A549 (cell line): ENCODE data around the gene BMP10. TPM values are rescaled to one million over a fixed set of nuclear protein-coding genes. Genes with fewer than 3 reads are reported as not detected.

Experiments used
- ATAC-seq, 2 experiments: fragments of 200-7000 bp in 1 of 2; fragments of >200 bp in 1 of 2; cut with Nextera tagmentation in 1 of 2; cut with Tn5 transposase in 1 of 2; 3 replicates each; pipeline versions ENCODE4 v1.8.0 to v1.9.1; 2018 to 2020; ENCODE audit warnings: mild to moderate bottlenecking in 1 of 2, moderate library complexity in 1 of 2
- CTCF ChIA-PET: fragments of 300-600 bp; sonication (Branson Sonifier 250); formaldehyde crosslinking; extraction: SDS; loops from one replicate; lab custom pipeline; 2021; ENCODE audit warnings: antibody characterized with exemption, inconsistent platforms; lab: Yijun Ruan, JAX
- POLR2A ChIA-PET: fragments of 350-600 bp; formaldehyde crosslinking; extraction: SDS; loops from one replicate; lab custom pipeline; 2021; ENCODE audit warnings: antibody characterized with exemption, inconsistent platforms; lab: Yijun Ruan, JAX
- DNase-seq, 2 experiments: peaks; one replicate each; pipeline versions ENCODE4 v3.0.0 to v3.0.0-alpha.2; 2011 to 2016; ENCODE audit warnings: low read depth in 1 of 2, low spot score in 1 of 2
- FAIRE-seq: peaks from 2 replicates; lab custom pipeline; 2011; peaks lifted over from hg19 to GRCh38; lab: Jason Lieb, UNC
- H3K27ac ChIP-seq, 2 experiments: fragments of >200 bp; sonication (Bioruptor Twin); formaldehyde crosslinking; 3 replicates each; pipeline ENCODE4 v1.5.1; 2016 to 2017
- H3K4me1 ChIP-seq: fragments of >200 bp; sonication (Bioruptor Twin); formaldehyde crosslinking; 3 replicates; pipeline ENCODE4 v1.6.1; 2016
- H3K4me2 ChIP-seq: fragments of >200 bp; sonication (Bioruptor Twin); formaldehyde crosslinking; 3 replicates; pipeline ENCODE4 v1.6.1; 2016
- H3K4me3 ChIP-seq: fragments of >200 bp; sonication (Bioruptor Twin); formaldehyde crosslinking; 3 replicates; pipeline ENCODE4 v1.5.1; 2016
- H3K9me3 ChIP-seq: fragments of >200 bp; sonication (Bioruptor Twin); formaldehyde crosslinking; 3 replicates; pipeline ENCODE4 v1.6.1; 2016
- ATOH8 ChIP-seq: fragments of 250-450 bp; sonication (Bioruptor Pico); IDR thresholded peaks from 2 replicates; pipeline ENCODE4 v1.5.0; 2020; ENCODE audit warnings: low read depth, mild to moderate bottlenecking, moderate library complexity
- CEBPB ChIP-seq, 2 experiments: fragments of >200 bp in 1 of 2; sonication (Bioruptor Twin) in 1 of 2; formaldehyde crosslinking in 1 of 2; IDR thresholded peaks; 2 replicates each; pipeline ENCODE4 v1.6.1; 2012 to 2016
- CHD4 ChIP-seq: fragments of 200-600 bp; sonication (generic); IDR thresholded peaks from 2 replicates; pipeline ENCODE4 v1.6.1; 2016; ENCODE audit warnings: antibody characterized with exemption, mild to moderate bottlenecking, borderline replicate concordance
- EHMT2 ChIP-seq: fragments of 200-600 bp; sonication (generic); IDR thresholded peaks from 2 replicates; pipeline ENCODE4 v1.6.1; 2016; ENCODE audit warnings: antibody characterized with exemption, low read depth, mild to moderate bottlenecking, moderate library complexity
- ELK1 ChIP-seq: fragments of 150-350 bp; IDR thresholded peaks from 2 replicates; pipeline ENCODE4 v1.6.1; 2014; ENCODE audit warnings: low read depth, mild to moderate bottlenecking, low read length
- EP300 ChIP-seq, 2 experiments: fragments of >200 bp; sonication (Bioruptor Twin); formaldehyde crosslinking; IDR thresholded peaks; 2 replicates in 1 of 2; 3 replicates in 1 of 2; pipeline ENCODE4 v1.6.1; 2016 to 2017
- FOXS1 ChIP-seq: fragments of 250-450 bp; sonication (Bioruptor Pico); IDR thresholded peaks from 2 replicates; pipeline ENCODE4 v1.5.0; 2020; ENCODE audit warnings: mild to moderate bottlenecking, moderate library complexity
- HDAC2 ChIP-seq: fragments of 200-600 bp; sonication (generic); IDR thresholded peaks from 2 replicates; pipeline ENCODE4 v1.6.1; 2016
- HES2 ChIP-seq: fragments of >200 bp; sonication (Bioruptor Twin); formaldehyde crosslinking; IDR thresholded peaks from 2 replicates; pipeline ENCODE4 v1.6.1; 2016
- HEYL ChIP-seq: fragments of 250-450 bp; sonication (Bioruptor Pico); IDR thresholded peaks from 2 replicates; pipeline ENCODE4 v1.8.0; 2021; ENCODE audit warnings: mild to moderate bottlenecking, moderate library complexity
- JUN ChIP-seq, 2 experiments: fragments of >200 bp; sonication (Bioruptor Twin); formaldehyde crosslinking; IDR thresholded peaks; 2 replicates in 1 of 2; 3 replicates in 1 of 2; pipeline ENCODE4 v1.6.1; 2016 to 2017
- KDM1A ChIP-seq: fragments of 200-600 bp; sonication (generic); IDR thresholded peaks from 2 replicates; pipeline ENCODE4 v1.6.1; 2016; ENCODE audit warnings: low read depth, mild to moderate bottlenecking
- MAFK ChIP-seq: fragments of 450-650 bp; IDR thresholded peaks from 2 replicates; pipeline ENCODE4 v1.6.1; 2014; ENCODE audit not compliant: partially characterized antibody
- MAX ChIP-seq: IDR thresholded peaks from 2 replicates; pipeline ENCODE4 v1.6.1; 2012
- MYC ChIP-seq: IDR thresholded peaks from 2 replicates; pipeline ENCODE4 v1.6.1; 2012; ENCODE audit warnings: mild to moderate bottlenecking, inconsistent platforms, low read length, improper control_type of control experiment, borderline replicate concordance
- NFE2L2 ChIP-seq: fragments of 150-350 bp; conservative IDR thresholded peaks from 2 replicates; pipeline ENCODE4 v1.6.1; 2014; ENCODE audit warnings: low read length
- NR3C1 ChIP-seq: fragments of >200 bp; sonication (Bioruptor Twin); formaldehyde crosslinking; IDR thresholded peaks from 3 replicates; pipeline ENCODE4 v1.6.1; 2017
- PBX3 ChIP-seq: IDR thresholded peaks from 2 replicates; pipeline ENCODE4 v1.6.1; 2012
- PHF8 ChIP-seq: fragments of 200-600 bp; sonication (generic); IDR thresholded peaks from 2 replicates; pipeline ENCODE4 v1.6.1; 2016; ENCODE audit warnings: low read depth, mild to moderate bottlenecking, antibody characterized with exemption, moderate library complexity, borderline replicate concordance
- RAD21 ChIP-seq, 2 experiments: fragments of >200 bp in 1 of 2; sonication (Bioruptor Twin) in 1 of 2; formaldehyde crosslinking in 1 of 2; IDR thresholded peaks in 1 of 2; conservative IDR thresholded peaks in 1 of 2; 2 replicates in 1 of 2; 3 replicates in 1 of 2; pipeline ENCODE4 v1.6.1; 2012 to 2018; ENCODE audit warnings: inconsistent platforms in 1 of 2
- RARB ChIP-seq: fragments of 250-450 bp; sonication (Bioruptor Pico); IDR thresholded peaks from 2 replicates; pipeline ENCODE4 v1.8.0; 2021; ENCODE audit warnings: mild to moderate bottlenecking, moderate library complexity
- RCOR1 ChIP-seq: fragments of 150-350 bp; IDR thresholded peaks from 2 replicates; pipeline ENCODE4 v1.6.1; 2014; ENCODE audit warnings: antibody characterized with exemption, low read length, low read depth
- RFX5 ChIP-seq: fragments of 450-650 bp; IDR thresholded peaks from 2 replicates; pipeline ENCODE4 v1.7.1; 2014; ENCODE audit warnings: antibody characterized with exemption, mild to moderate bottlenecking, moderate library complexity
- SMC3 ChIP-seq: fragments of >200 bp; sonication (Bioruptor Twin); formaldehyde crosslinking; IDR thresholded peaks from 3 replicates; pipeline ENCODE4 v1.6.1; 2018; ENCODE audit warnings: inconsistent platforms
- TP53 ChIP-seq: fragments of 250-450 bp; sonication (Bioruptor Pico); IDR thresholded peaks from 2 replicates; pipeline ENCODE4 v1.5.0; 2021; ENCODE audit warnings: mild to moderate bottlenecking, moderate library complexity
- USF2 ChIP-seq: fragments of 450-650 bp; IDR thresholded peaks from 2 replicates; pipeline ENCODE4 v1.6.1; 2014; ENCODE audit warnings: antibody characterized with exemption
- ZSCAN20 ChIP-seq: fragments of 250-450 bp; sonication (Bioruptor Pico); IDR thresholded peaks from 2 replicates; pipeline ENCODE4 v1.8.0; 2022; ENCODE audit warnings: mild to moderate bottlenecking, moderate library complexity
- WGBS: methylation state at CpG from one replicate; pipeline ENCODE4 v1.1.6; 2017; ENCODE audit errors: missing lambda C conversion rate; 5-methylcytosine and 5-hydroxymethylcytosine counted together
- polyA plus RNA-seq, 4 experiments: library from polyadenylated mRNA; depleted of rRNA in 3 of 4; stranded (reverse); fragments of >200 nt; fragmentation: RNase III in 1 of 4; extraction: RNeasy Plus Mini Kit Qiagen cat#74134 plus additional on column Dnase treatment in 1 of 4; gene quantifications; 2 replicates in 3 of 4; 3 replicates in 1 of 4; pipeline ENCODE4 v1.2.3, GENCODE V29; 2011 to 2017

The BMP10 gene
- polyA plus RNA-seq, 2 of the 4 experiments (the other 2 are of a cell fraction) = not detected

- ATAC-seq (no peak), DNase-seq (no peak), FAIRE-seq (no peak)
- CTCF ChIA-PET = interaction anchor here (0.6 to 5.9 kb wide), 4 partner anchors 14 to 449 kb away, joined by 3 to 40 read pairs (median 11); no protein-coding TSS in a partner anchor
- TF ChIP-seq SMC3 (no peak), KDM1A (no peak), NR3C1 (no peak), USF2 (no peak), JUN (IDR thresholded peaks at IDR 0.05) (no peak), FOXS1 (CRISPR knock-in tag) (no peak), PHF8 (no peak), MYC (no peak), MAX (no peak), TP53 (CRISPR knock-in tag) (no peak), RARB (no peak), EHMT2 (no peak), EP300 (IDR thresholded peaks at IDR 0.05) (no peak), RFX5 (no peak), RCOR1 (no peak), ELK1 (no peak), RAD21 (conservative IDR thresholded peaks at IDR 0.05 in 1 of 2, IDR thresholded peaks at IDR 0.05 in 1 of 2) (no peak)
- H3K4me2 ChIP-seq = no peak overlapping the region
- H3K27ac ChIP-seq = no peak overlapping the region
- POLR2A ChIA-PET = no interaction called here
- no peak overlapping the region for H3K4me3 ChIP-seq
- peaks cover 14% of the 10 kb centered on the region for H3K4me1 ChIP-seq
- WGBS = 38% methylated on average over 2 of the region's 2 CpGs
- H3K9me3 ChIP-seq = peaks cover 5% of the 10 kb centered on the region; the same call in 2 of the 3 replicates
Measured at GRCh38 chr2:68912732-68913131, 41.5 kb upstream of the BMP10 start.

GRCh38 chr2:68912111-68912510, 40.9 kb upstream of the BMP10 start:
- ChIA-PET POLR2A (no interaction called here), CTCF (interaction anchor here (0.6 to 5.9 kb wide), 4 partner anchors 14 to 448 kb away, joined by 6 to 40 read pairs (median 11); no protein-coding TSS in a partner anchor)
- no peak overlapping the region for H3K4me2 ChIP-seq
- H3K4me1 ChIP-seq = peaks cover 20% of the 10 kb centered on the region
- ATAC-seq (no peak), FAIRE-seq (no peak), DNase-seq (no peak)
- no peak overlapping the region for H3K4me3 ChIP-seq
- H3K27ac ChIP-seq = no peak overlapping the region
- WGBS = 78% methylated on average over 3 of the region's 3 CpGs
- peaks cover 5% of the 10 kb centered on the region; the same call in 2 of the 3 replicates for H3K9me3 ChIP-seq
- TF ChIP-seq FOXS1 (CRISPR knock-in tag) (no peak), HES2 (no peak), EP300 (IDR thresholded peaks at IDR 0.05) (no peak), CEBPB (IDR thresholded peaks at IDR 0.05) (no peak), MAFK (no peak), NFE2L2 (no peak), CHD4 (no peak), SMC3 (no peak), HEYL (CRISPR knock-in tag) (no peak), ATOH8 (CRISPR knock-in tag) (no peak), RFX5 (no peak), ZSCAN20 (CRISPR knock-in tag) (no peak), EHMT2 (no peak), PBX3 (no peak), HDAC2 (no peak)
